ENCODE measurements around the gene NEBL. TPM values are rescaled to one million over a fixed set of nuclear protein-coding genes. Genes with fewer than 3 reads are reported as not detected.

Gene NEBL
- total and polyA plus RNA-seq, 2 donors from 2014 or later, result 13.8 to 21.2 TPM

GRCh38 chr10:20742737-20743541 lies 154.2 kb downstream of the NEBL start:
- no peak overlapping the region for H3K4me3 ChIP-seq (ENCODE audit: low read length in 3 of 3)
- H3K9me3 ChIP-seq (ENCODE audit: control insufficient read depth in 2 of 3, insufficient read depth in 1 of 3, low read length in 3 of 3), result no peaks in the 10 kb centered on the region
- no peak overlapping the region for H3K27ac ChIP-seq (ENCODE audit: low read depth in 2 of 2, low read length in 2 of 2)
- no peaks in the 10 kb centered on the region for H3K27me3 ChIP-seq (ENCODE audit: control insufficient read depth, insufficient read depth, low read length)
- no peak for TF ChIP-seq CTCF (IDR thresholded peaks at IDR 0.05; ENCODE audit: borderline replicate concordance, extremely low read depth, insufficient read depth)
- no peaks in the 10 kb centered on the region for H3K4me1 ChIP-seq (ENCODE audit: control insufficient read depth in 2 of 3, insufficient read depth in 2 of 3, low read depth in 1 of 3, low read length in 3 of 3)
- intact Hi-C loops (cut with DNase I), result no loop called here
- no peaks in the 10 kb centered on the region for H3K36me3 ChIP-seq (ENCODE audit: control insufficient read depth in 2 of 3, insufficient read depth in 3 of 3, low read length in 3 of 3)
- no peak for DNase-seq
- no peak for FAIRE-seq
- H3K9ac ChIP-seq (ENCODE audit: low read length in 3 of 3), result no peak overlapping the region

- intact Hi-C loops (cut with DNase I), result no loop called here
- Histone ChIP-seq H3K27ac (ENCODE audit: low read depth in 2 of 2, low read length in 2 of 2) (no peak overlapping the region), H3K4me3 (ENCODE audit: low read length in 3 of 3) (no peak overlapping the region), H3K9ac (ENCODE audit: low read length in 3 of 3) (no peak overlapping the region), H3K4me1 (ENCODE audit: control insufficient read depth in 2 of 3, insufficient read depth in 2 of 3, low read depth in 1 of 3, low read length in 3 of 3) (no peaks in the 10 kb centered on the region), H3K36me3 (ENCODE audit: control insufficient read depth in 2 of 3, insufficient read depth in 3 of 3, low read length in 3 of 3) (no peaks in the 10 kb centered on the region), H3K9me3 (ENCODE audit: control insufficient read depth in 2 of 3, insufficient read depth in 1 of 3, low read length in 3 of 3) (no peaks in the 10 kb centered on the region), H3K27me3 (ENCODE audit: control insufficient read depth, insufficient read depth, low read length) (no peaks in the 10 kb centered on the region)
- no peak for TF ChIP-seq CTCF (IDR thresholded peaks at IDR 0.05; ENCODE audit: borderline replicate concordance, extremely low read depth, insufficient read depth)
- no peak for DNase-seq
- no peak for FAIRE-seq
Measured at GRCh38 chr10:20740120-20740519, 157.0 kb downstream of the NEBL start.

- no peak for TF ChIP-seq CTCF (IDR thresholded peaks at IDR 0.05; ENCODE audit: borderline replicate concordance, extremely low read depth, insufficient read depth)
- H3K27ac ChIP-seq (ENCODE audit: low read depth in 2 of 2, low read length in 2 of 2), result no peak overlapping the region
- H3K9ac ChIP-seq (ENCODE audit: low read length in 3 of 3), result no peak overlapping the region
- H3K36me3 ChIP-seq (ENCODE audit: control insufficient read depth in 2 of 3, insufficient read depth in 3 of 3, low read length in 3 of 3), result no peaks in the 10 kb centered on the region
- H3K9me3 ChIP-seq (ENCODE audit: control insufficient read depth in 2 of 3, insufficient read depth in 1 of 3, low read length in 3 of 3), result no peaks in the 10 kb centered on the region
- DNase-seq (no peak), FAIRE-seq (no peak)
- H3K4me1 ChIP-seq (ENCODE audit: control insufficient read depth in 2 of 3, insufficient read depth in 2 of 3, low read depth in 1 of 3, low read length in 3 of 3), result no peaks in the 10 kb centered on the region
- H3K27me3 ChIP-seq (ENCODE audit: control insufficient read depth, insufficient read depth, low read length), result no peaks in the 10 kb centered on the region
- intact Hi-C loops (cut with DNase I), result no loop called here
- H3K4me3 ChIP-seq (ENCODE audit: low read length in 3 of 3), result no peak overlapping the region
Measured at GRCh38 chr10:20737107-20737506, 160.0 kb downstream of the NEBL start.
